Measurements from ENCODE around the gene SDK1.

DNA sequence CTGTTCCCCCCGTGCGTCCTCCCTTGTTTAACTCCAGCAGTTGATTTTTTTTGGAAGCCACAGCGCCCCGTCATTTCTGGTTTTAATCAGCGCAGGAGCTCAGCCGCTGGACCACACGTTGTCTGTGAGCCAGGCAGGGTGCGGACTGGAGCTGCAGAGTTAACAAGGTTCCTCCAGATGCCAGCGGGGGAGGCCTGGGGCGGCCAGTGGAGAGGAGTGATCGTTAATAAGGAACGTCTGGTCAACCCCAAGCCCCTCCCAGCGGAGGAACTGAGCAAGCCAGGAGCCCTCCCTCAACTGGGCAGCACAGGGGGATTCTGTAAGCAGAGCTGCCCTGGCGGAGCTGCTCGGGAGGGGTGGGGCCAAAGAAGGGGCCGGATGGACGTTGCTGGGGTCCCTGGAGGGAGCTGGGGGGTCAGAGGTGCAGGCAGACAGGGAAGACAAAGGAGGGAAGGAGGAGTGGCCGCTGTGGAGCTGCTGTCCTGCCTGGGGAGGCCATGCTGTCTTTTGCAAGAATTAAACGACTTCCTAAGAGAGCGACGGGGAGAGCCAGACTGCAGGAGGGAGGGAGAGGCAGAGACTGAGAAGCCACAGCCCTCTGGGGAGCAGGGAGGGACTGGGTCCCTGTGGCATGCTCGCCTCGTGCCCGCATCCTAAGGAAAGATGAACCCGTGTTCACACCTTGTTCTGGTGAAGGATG is 843.9 kb downstream of the SDK1 start:
- TF ChIP-seq, protein P1, sequence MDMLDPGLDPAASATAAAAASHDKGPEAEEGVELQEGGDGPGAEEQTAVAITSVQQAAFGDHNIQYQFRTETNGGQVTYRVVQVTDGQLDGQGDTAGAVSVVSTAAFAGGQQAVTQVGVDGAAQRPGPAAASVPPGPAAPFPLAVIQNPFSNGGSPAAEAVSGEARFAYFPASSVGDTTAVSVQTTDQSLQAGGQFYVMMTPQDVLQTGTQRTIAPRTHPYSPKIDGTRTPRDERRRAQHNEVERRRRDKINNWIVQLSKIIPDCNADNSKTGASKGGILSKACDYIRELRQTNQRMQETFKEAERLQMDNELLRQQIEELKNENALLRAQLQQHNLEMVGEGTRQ (IDR thresholded peaks at IDR 0.05), result no peak
- TF ChIP-seq, protein P2, sequence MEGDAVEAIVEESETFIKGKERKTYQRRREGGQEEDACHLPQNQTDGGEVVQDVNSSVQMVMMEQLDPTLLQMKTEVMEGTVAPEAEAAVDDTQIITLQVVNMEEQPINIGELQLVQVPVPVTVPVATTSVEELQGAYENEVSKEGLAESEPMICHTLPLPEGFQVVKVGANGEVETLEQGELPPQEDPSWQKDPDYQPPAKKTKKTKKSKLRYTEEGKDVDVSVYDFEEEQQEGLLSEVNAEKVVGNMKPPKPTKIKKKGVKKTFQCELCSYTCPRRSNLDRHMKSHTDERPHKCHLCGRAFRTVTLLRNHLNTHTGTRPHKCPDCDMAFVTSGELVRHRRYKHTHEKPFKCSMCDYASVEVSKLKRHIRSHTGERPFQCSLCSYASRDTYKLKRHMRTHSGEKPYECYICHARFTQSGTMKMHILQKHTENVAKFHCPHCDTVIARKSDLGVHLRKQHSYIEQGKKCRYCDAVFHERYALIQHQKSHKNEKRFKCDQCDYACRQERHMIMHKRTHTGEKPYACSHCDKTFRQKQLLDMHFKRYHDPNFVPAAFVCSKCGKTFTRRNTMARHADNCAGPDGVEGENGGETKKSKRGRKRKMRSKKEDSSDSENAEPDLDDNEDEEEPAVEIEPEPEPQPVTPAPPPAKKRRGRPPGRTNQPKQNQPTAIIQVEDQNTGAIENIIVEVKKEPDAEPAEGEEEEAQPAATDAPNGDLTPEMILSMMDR (IDR thresholded peaks at IDR 0.05), result no peak
- TF ChIP-seq POLR2A (IDR thresholded peaks at IDR 0.05; ENCODE audit: low read length) (no peak), CBX2 (IDR thresholded peaks at IDR 0.05; ENCODE audit: borderline replicate concordance, low read depth) (no peak), CHD4 (IDR thresholded peaks at IDR 0.05; ENCODE audit: borderline replicate concordance) (no peak), FOXS1 (CRISPR knock-in tag; IDR thresholded peaks at IDR 0.05) (no peak), ZC3H11A (IDR thresholded peaks at IDR 0.05) (no peak), BHLHE40 (IDR thresholded peaks at IDR 0.05; ENCODE audit: low read depth, low read length) (no peak), EP300 (IDR thresholded peaks at IDR 0.05) (no peak)
- TF ChIP-seq, protein P3, sequence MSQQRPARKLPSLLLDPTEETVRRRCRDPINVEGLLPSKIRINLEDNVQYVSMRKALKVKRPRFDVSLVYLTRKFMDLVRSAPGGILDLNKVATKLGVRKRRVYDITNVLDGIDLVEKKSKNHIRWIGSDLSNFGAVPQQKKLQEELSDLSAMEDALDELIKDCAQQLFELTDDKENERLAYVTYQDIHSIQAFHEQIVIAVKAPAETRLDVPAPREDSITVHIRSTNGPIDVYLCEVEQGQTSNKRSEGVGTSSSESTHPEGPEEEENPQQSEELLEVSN (IDR thresholded peaks at IDR 0.05; ENCODE audit: borderline replicate concordance, low read depth), result no peak
- TF ChIP-seq, protein P4, sequence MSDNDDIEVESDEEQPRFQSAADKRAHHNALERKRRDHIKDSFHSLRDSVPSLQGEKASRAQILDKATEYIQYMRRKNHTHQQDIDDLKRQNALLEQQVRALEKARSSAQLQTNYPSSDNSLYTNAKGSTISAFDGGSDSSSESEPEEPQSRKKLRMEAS (IDR thresholded peaks at IDR 0.05), result no peak
- TF ChIP-seq, protein P5, sequence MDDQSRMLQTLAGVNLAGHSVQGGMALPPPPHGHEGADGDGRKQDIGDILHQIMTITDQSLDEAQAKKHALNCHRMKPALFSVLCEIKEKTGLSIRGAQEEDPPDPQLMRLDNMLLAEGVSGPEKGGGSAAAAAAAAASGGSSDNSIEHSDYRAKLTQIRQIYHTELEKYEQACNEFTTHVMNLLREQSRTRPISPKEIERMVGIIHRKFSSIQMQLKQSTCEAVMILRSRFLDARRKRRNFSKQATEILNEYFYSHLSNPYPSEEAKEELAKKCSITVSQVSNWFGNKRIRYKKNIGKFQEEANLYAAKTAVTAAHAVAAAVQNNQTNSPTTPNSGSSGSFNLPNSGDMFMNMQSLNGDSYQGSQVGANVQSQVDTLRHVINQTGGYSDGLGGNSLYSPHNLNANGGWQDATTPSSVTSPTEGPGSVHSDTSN (IDR thresholded peaks at IDR 0.05), result no peak

Measured in A549 (cell line).